Activated naive CD4-positive, alpha-beta T cell (primary cell): Measurements from ENCODE around the gene THBD.

Source experiments
- DNase-seq, 4 experiments: peaks; one replicate each; lab custom pipeline; 2025; lab: John Stamatoyannopoulos, UW

The THBD gene

GRCh38 chr20:23061734-23062561 lies 12.5 kb upstream of the THBD start:
- no peak for DNase-seq

- no peak for DNase-seq
Observed at GRCh38 chr20:23061262-23061661, 11.8 kb upstream of the THBD start.

GRCh38 chr20:23060629-23061028 lies 11.2 kb upstream of the THBD start:
- no peak for DNase-seq

- no peak for DNase-seq
Observed at GRCh38 chr20:23059846-23060245, 10.4 kb upstream of the THBD start.

DNA sequence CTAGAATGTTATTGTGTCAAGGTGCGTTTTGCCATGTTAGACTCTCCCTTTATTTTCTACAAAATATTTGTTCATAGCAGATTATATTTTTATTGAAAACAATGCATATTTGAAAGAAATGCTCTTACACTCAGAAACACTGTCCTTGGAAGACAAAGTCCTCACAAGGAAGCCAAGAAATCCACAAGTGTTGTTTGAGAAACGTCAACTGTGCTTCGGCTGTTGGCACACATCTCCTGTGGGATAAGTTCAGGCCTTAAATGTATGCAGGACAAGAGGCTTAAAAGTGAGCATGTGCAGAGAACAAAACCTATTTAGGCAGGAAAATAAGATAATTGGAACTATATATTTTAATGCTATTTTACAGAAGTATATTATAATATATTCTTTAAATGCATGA lies 9.5 kb upstream of the THBD start:
- DNase-seq = no peak

GRCh38 chr20:23058240-23058639 lies 8.8 kb upstream of the THBD start:
- no peak for DNase-seq

GRCh38 chr20:23052904-23053303 lies 3.4 kb upstream of the THBD start:
- no peak for DNase-seq

GRCh38 chr20:23050847-23051627 lies 1.6 kb upstream of the THBD start:
- no peak for DNase-seq

- no peak for DNase-seq
Observed at GRCh38 chr20:23050076-23050838, 785 bp upstream of the THBD start.

DNA sequence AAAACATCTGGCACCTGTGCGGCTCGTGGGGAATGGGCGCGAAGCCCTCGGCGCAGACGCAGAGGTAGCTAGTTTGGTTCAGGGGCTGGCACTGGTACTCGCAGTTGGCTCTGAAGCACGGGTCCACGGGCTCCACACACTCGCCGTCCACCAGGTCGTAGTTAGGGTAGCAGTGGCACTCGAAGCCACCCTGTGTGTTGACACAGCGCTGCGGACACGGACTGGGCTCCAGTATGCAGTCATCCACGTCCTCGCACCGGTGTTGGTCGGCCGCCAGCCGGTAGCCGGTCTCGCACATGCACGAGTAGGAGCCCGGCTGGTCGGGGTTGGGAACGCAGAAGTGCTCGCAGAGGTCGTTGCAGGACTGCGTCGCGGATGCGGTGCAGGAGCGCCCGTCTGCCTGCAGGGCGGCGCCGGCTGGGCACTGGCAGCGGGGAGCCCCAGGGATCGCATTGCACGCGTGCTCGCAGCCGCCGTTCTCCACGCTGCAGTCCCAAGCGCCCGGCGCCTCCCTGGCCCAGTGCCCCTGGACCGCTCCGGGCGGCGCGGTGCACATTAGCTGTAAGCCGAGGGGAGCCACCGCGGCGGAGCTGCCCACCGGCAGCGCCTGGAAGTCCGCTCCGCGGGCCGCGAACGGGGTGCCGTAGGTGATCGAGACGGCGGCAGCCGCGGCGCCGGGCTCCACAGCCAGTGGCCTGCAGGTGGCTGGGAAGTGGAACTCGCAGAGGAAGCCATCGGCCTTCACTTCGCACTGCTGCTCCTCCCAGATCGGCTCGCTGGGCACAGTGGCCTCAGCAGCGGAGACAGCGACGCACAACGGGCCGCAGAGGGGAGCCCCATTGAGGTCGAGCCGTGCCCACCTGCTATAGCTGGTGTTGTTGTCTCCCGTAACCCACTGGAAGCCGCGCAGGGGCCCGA lies 930 bp downstream of the THBD start:
- DNase-seq = no peak

- no peak for DNase-seq
Observed at GRCh38 chr20:23047738-23048214, 1.7 kb downstream of the THBD start.

- no peak for DNase-seq
Observed at GRCh38 chr20:23047001-23047737, 2.3 kb downstream of the THBD start.

- no peak for DNase-seq
Observed at GRCh38 chr20:23046431-23046830, 3.0 kb downstream of the THBD start.

DNA sequence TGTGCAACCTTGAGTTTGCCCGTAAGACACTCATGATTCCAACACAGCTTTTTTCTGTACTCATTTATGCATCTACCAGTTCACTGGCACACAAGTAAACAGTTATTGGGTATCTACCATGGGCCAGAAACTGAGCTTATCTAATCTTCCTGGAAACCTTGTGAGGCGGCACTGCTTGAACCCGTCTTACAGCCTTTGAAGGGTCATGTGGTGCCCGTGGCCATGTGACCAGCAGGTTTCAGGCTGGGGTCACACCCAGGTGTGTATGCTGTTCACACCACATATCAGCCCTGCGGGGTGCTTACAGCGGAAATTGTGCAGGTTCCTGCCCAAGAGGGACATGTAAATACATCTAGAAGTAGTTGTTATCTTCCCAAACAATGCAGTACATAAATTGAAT lies 6.1 kb downstream of the THBD start:
- DNase-seq = no peak

GRCh38 chr20:23042270-23042669 lies 7.2 kb downstream of the THBD start:
- no peak for DNase-seq

DNA sequence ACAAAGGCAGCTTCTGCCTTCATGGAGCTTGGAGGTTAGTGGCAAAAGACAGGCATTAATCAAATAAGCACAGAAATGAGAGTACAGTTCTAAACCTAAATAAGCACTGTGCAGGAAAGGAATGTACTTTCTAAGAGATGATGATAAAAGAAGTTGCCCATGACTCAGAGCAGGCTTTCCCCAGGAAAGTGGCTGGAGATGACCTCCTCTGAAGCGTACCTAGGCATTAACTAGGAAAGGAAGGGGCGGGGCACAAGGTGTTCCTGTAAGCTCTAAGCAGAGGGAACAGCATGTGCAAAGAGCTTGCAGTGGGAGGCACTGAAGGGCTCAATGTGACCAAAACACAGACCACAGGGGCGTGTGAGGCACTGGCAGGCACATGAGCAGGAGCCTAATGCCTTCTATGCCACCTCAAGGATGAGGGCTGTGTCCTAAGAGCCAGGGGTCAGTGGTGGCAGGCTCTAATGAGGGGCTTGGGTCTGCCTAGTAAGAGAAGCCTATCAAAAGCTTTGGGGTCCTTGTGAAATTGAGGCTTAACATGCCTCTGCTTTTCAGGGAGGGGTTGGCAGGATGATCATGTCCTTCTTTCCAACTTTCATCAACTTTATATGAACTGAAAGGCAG lies 9.5 kb downstream of the THBD start:
- DNase-seq = no peak

DNA sequence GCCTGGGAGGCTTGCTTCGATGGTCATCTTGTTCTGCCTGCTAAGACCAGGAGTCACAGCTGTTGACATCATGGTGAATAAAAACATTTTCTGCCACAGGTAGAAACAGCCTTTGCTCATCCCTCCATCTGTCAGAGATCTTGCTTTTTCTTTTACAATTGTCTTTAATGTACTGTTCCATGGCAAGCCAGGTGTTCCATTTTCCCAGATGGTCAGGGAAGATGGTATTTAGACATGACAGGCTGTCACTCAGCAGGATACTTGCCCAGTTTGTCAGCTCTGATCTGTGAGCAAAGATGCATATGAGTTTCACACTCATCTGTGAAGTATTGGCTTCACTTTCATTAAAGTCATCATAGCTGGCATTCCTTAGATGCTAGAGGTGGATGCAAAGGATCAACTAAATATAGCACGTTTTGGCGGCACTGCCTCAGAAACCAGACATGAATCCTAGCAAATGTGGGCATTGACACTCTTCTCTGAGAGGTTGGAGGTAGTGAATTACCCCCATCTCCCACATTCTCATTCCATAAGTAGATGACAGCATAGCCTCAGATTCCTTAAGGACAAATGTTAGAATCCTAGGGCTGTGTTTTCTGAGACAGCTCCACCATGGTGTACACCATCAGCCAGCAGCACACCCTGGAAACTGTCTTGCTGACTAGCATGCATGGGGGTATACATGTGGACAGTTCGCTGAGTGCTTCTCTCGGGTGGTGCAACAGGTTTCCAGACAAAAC lies 10.2 kb downstream of the THBD start:
- DNase-seq = no peak

DNA sequence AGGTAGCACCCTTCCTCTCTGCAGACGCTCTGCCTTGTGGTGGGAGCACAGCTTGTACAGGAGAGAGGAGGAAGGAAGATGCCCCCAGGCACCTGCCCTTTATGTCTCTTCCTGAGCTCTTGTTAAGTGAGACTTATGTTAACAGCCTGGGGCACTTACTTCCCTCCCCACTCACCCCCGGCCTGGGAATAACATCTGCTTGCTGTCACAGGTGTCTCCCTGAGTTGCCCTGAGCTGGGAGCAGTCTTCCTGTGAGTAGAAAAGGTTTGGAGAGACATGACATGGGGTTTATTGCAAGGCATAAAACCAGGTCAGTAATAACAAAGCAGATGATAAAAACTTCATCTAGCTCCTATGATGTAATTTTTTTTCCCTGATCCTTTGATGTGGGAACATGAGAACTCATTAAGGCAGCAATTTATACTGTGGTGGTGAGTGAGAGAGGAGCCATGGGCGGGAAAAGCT lies 12.4 kb downstream of the THBD start:
- no peak for DNase-seq

GRCh38 chr20:23036371-23036770 lies 13.1 kb downstream of the THBD start:
- DNase-seq = no peak
